Measurements from ENCODE around the gene SLIT1. TPM values are rescaled to one million over a fixed set of nuclear protein-coding genes. Genes with fewer than 3 reads are reported as not detected.

The SLIT1 gene
- total and polyA plus RNA-seq, 2 of the 8 experiments (the other 6 are each of a cell fraction or from before 2014, with no cell fraction given), result 0.70 to 0.88 TPM

DNA sequence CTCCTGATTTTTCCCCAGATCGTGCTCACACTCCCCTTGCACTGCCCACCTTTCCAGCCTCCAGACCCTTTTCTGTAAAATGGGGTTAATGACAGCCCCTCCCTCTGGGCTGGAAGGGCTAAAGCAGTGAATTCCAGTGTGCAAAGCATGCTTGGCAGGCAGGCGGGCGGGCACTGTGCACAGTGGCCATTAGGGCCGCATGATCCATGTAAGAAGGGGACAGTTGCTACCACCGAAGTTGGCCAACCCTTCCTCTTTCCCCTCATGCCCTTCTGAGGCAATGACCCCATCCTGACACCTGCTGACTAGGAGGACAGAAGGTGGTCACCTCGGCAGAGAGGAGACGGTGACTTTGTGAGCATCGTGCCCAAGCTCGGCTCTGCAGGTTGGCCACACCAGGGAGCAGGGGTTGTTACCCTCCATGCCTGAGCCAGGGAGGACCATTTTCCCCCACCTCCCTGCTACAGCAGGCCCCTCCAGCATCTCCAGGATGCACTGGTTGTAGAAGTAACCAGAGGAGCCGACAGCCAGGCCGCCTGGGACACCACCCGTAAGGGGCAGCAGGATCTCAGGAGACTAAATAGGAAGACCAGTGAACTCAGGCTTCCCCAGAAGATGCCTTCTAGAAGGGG is 166.4 kb downstream of the SLIT1 start:
- Histone ChIP-seq H4K91ac (replicated peaks; ENCODE audit: insufficient read length, low read length) (no peak overlapping the region), H3K36me3 (ENCODE audit: control insufficient read depth in 2 of 4, insufficient read depth in 4 of 4, low read length in 3 of 4) (no peaks in the 10 kb centered on the region), H3K4me3 (ENCODE audit: extremely low read depth in 1 of 4, insufficient read depth in 2 of 4, low read depth in 3 of 4, low read length in 4 of 4) (no peak overlapping the region), H3K56ac (replicated peaks; ENCODE audit: insufficient read length, low read depth, low read length) (no peak overlapping the region), H2BK12ac (ENCODE audit: low read depth, low read length) (no peak overlapping the region), H3K27me3 (replicated peaks in 1 of 4; ENCODE audit: control insufficient read depth in 3 of 4, extremely low read depth in 1 of 4, insufficient read depth in 3 of 4, low read length in 3 of 4) (no peaks in the 10 kb centered on the region), H2BK5ac (ENCODE audit: low read depth, low read length) (no peak overlapping the region), H2AK5ac (ENCODE audit: low read depth, low read length) (no peak overlapping the region), H3K4me2 (ENCODE audit: insufficient read depth in 1 of 2, low read depth in 2 of 2, low read length in 2 of 2) (no peak overlapping the region), H3K18ac (ENCODE audit: extremely low read depth, low read length) (no peak overlapping the region), H3K9ac (replicated peaks in 1 of 4; ENCODE audit: extremely low read depth in 1 of 4, low read depth in 3 of 4, low read length in 3 of 4) (no peak overlapping the region), H3K23me2 (ENCODE audit: low read depth, low read length) (no peaks in the 10 kb centered on the region), H3K79me2 (ENCODE audit: control insufficient read depth in 1 of 2, insufficient read depth in 2 of 2, low read length in 2 of 2) (no peaks in the 10 kb centered on the region), H2BK20ac (ENCODE audit: low read length) (no peak overlapping the region), H4K8ac (ENCODE audit: extremely low read depth, insufficient read depth, low read length) (no peak overlapping the region; the same call in 1 of the 2 replicates), H2BK15ac (ENCODE audit: low read length) (no peak overlapping the region), H4K5ac (ENCODE audit: insufficient read length, low read depth, low read length) (no peak overlapping the region), H3K4me1 (replicated peaks in 1 of 4; ENCODE audit: control insufficient read depth in 3 of 4, insufficient read depth in 4 of 4, low read length in 3 of 4) (peaks cover 0 to 9% (median 4%) of the 10 kb centered on the region in 4 experiments; a peak in 4 of 7 replicates), H3K79me1 (ENCODE audit: low read depth, low read length) (no peaks in the 10 kb centered on the region), H3K9me3 (ENCODE audit: insufficient read depth in 2 of 2, low read depth in 1 of 2, low read length in 1 of 2) (no peaks in the 10 kb centered on the region), H3K23ac (ENCODE audit: insufficient read length) (no peak overlapping the region), H3K27ac (ENCODE audit: low read depth, low read length) (no peak overlapping the region), H2BK120ac (replicated peaks; ENCODE audit: low read depth, low read length) (no peak overlapping the region), H3K14ac (ENCODE audit: insufficient read length) (no peak overlapping the region), H2AFZ (ENCODE audit: low read length) (no peak overlapping the region), H4K20me1 (replicated peaks in 1 of 2; ENCODE audit: control insufficient read depth in 1 of 2, insufficient read depth in 2 of 2, low read length in 2 of 2) (no peaks in the 10 kb centered on the region), H3K4ac (replicated peaks; ENCODE audit: insufficient read length, low read depth, low read length) (no peak overlapping the region)
- ChIA-PET CTCF (ENCODE audit: partially characterized antibody) (interaction anchor here (2.4 to 9.9 kb wide), 2 partner anchors 8 to 17 kb away, joined by 6 to 129 read pairs; no protein-coding TSS in a partner anchor), POLR2A (ENCODE audit: partially characterized antibody) (no interaction called here)
- DNase-seq (ENCODE audit: low read depth in 1 of 2, low spot score in 2 of 2) (no peak), FAIRE-seq (no peak)
- 86% methylated on average over 12 of the region's 12 CpGs; no CpG with 5 or more reads in 1 of the 2 experiments for WGBS, 2 experiments (ENCODE audit: extremely low coverage in 1 of 2, insufficient coverage in 1 of 2, insufficient read length in 1 of 2, insufficient replicate concordance in 2 of 2, low coverage in 1 of 2, low lambda C conversion rate in 2 of 2, missing lambda C conversion rate in 1 of 2)
- no peak for TF ChIP-seq TAF1 (IDR thresholded peaks at IDR 0.05; ENCODE audit: low read depth, low read length)
- TF ChIP-seq SIN3A (conservative IDR thresholded peaks at IDR 0.05 in 1 of 2, IDR thresholded peaks at IDR 0.05 in 1 of 2; ENCODE audit: low read depth in 1 of 2, low read length in 2 of 2), result no peak
- no peak for TF ChIP-seq ASH2L (IDR thresholded peaks at IDR 0.05; ENCODE audit: low read length)
- no peak for TF ChIP-seq RNF2 (IDR thresholded peaks at IDR 0.05; ENCODE audit: borderline replicate concordance, low read depth, low read length, missing control alignments, poor library complexity, severe bottlenecking)
- TF ChIP-seq RBBP5 (IDR thresholded peaks at IDR 0.05; ENCODE audit: borderline replicate concordance, low read depth, low read length), result no peak
- TF ChIP-seq TEAD4 (IDR thresholded peaks at IDR 0.05; ENCODE audit: low read depth, low read length), result no peak
- no peak for TF ChIP-seq JUN (IDR thresholded peaks at IDR 0.05; ENCODE audit: low read depth, low read length)
- TF ChIP-seq EGR1 (IDR thresholded peaks at IDR 0.05; ENCODE audit: borderline replicate concordance, low read depth, low read length), result no peak
- TF ChIP-seq, protein P1, sequence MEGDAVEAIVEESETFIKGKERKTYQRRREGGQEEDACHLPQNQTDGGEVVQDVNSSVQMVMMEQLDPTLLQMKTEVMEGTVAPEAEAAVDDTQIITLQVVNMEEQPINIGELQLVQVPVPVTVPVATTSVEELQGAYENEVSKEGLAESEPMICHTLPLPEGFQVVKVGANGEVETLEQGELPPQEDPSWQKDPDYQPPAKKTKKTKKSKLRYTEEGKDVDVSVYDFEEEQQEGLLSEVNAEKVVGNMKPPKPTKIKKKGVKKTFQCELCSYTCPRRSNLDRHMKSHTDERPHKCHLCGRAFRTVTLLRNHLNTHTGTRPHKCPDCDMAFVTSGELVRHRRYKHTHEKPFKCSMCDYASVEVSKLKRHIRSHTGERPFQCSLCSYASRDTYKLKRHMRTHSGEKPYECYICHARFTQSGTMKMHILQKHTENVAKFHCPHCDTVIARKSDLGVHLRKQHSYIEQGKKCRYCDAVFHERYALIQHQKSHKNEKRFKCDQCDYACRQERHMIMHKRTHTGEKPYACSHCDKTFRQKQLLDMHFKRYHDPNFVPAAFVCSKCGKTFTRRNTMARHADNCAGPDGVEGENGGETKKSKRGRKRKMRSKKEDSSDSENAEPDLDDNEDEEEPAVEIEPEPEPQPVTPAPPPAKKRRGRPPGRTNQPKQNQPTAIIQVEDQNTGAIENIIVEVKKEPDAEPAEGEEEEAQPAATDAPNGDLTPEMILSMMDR (IDR thresholded peaks at IDR 0.05; ENCODE audit: control extremely low read depth in 1 of 3, insufficient read depth in 1 of 3, low read depth in 1 of 3, low read length in 3 of 3), result no peak
- TF ChIP-seq SP1 (IDR thresholded peaks at IDR 0.05; ENCODE audit: low read depth, low read length), result no peak

All from H1 (cell line).